NB4 (cell line): ENCODE results near the gene MAP3K13.

ENCODE experiments used
- POLR2A ChIP-seq: IDR thresholded peaks from 2 replicates; pipeline ENCODE4 v1.6.1; 2011; ENCODE audit warnings: mild to moderate bottlenecking; ENCODE audit not compliant: insufficient read length; ENCODE audit errors: extremely low read depth
- TF ChIP-seq, protein P1 (sequence below): IDR thresholded peaks from one replicate; pipeline ENCODE4 v1.5.1; 2012; ENCODE audit warnings: low read depth, low read length
- TF ChIP-seq, protein P2 (sequence below): IDR thresholded peaks from 2 replicates; pipeline ENCODE4 v1.6.1; 2011; ENCODE audit warnings: low read depth, low read length

DNA sequence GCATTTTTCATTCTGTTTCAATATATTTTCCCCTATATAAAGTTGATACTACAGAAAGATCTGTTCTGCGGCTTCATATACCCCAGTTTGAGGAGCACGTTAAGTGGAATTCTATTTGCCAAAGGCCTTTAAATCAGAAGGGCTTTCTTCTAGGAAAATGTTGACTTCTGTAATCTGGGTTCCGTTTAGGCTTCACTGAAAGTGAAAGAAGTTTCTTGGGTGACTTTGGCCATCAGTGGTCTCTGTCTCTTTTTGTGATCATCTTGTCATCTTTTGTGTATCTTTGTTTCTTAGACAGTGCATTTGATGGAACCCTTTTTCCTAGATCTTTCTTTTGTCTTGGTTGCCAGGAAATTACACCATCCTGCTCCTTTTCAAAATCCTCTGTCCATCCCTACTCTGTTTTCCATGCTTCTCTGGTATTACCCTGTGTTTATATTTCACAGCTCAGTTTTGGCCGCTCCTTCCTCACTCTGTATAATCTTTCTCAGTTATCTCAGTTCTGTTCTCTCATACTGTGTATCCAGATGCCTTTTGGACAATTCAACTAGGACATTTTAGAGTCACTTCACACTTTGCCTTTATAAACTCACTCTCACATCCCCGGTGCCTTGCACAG is 40.7 kb upstream of the MAP3K13 start:
- TF ChIP-seq, protein P1, sequence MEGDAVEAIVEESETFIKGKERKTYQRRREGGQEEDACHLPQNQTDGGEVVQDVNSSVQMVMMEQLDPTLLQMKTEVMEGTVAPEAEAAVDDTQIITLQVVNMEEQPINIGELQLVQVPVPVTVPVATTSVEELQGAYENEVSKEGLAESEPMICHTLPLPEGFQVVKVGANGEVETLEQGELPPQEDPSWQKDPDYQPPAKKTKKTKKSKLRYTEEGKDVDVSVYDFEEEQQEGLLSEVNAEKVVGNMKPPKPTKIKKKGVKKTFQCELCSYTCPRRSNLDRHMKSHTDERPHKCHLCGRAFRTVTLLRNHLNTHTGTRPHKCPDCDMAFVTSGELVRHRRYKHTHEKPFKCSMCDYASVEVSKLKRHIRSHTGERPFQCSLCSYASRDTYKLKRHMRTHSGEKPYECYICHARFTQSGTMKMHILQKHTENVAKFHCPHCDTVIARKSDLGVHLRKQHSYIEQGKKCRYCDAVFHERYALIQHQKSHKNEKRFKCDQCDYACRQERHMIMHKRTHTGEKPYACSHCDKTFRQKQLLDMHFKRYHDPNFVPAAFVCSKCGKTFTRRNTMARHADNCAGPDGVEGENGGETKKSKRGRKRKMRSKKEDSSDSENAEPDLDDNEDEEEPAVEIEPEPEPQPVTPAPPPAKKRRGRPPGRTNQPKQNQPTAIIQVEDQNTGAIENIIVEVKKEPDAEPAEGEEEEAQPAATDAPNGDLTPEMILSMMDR = no peak
- TF ChIP-seq POLR2A = no peak
- TF ChIP-seq, protein P2, sequence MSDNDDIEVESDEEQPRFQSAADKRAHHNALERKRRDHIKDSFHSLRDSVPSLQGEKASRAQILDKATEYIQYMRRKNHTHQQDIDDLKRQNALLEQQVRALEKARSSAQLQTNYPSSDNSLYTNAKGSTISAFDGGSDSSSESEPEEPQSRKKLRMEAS = no peak
